SJCRH30 (cell line): ENCODE results near the gene FKBP9. TPM values are rescaled to one million over a fixed set of nuclear protein-coding genes. Genes with fewer than 3 reads are reported as not detected.

ENCODE experiments used
- DNase-seq, 2 experiments: peaks; one replicate each; pipeline ENCODE4 v3.0.0-alpha.2; 2015 to 2020
- H3K27ac ChIP-seq: fragments of 250-450 bp; sonication (Bioruptor Pico); 2 replicates; pipeline ENCODE4 v1.5.1; 2020; ENCODE audit warnings: mild to moderate bottlenecking, moderate library complexity
- H3K27me3 ChIP-seq: fragments of 250-450 bp; sonication (Bioruptor Pico); 2 replicates; pipeline ENCODE4 v1.5.1; 2020; ENCODE audit warnings: mild to moderate bottlenecking, moderate library complexity
- H3K36me3 ChIP-seq: fragments of 250-450 bp; sonication (Bioruptor Pico); 2 replicates; pipeline ENCODE4 v1.5.1; 2020; ENCODE audit warnings: mild to moderate bottlenecking, moderate library complexity
- H3K4me1 ChIP-seq: fragments of 250-450 bp; sonication (Bioruptor Pico); 2 replicates; pipeline ENCODE4 v1.5.1; 2020; ENCODE audit warnings: mild to moderate bottlenecking, moderate library complexity
- H3K4me3 ChIP-seq: fragments of 250-450 bp; sonication (Bioruptor Pico); 2 replicates; pipeline ENCODE4 v1.5.1; 2020; ENCODE audit warnings: mild to moderate bottlenecking, moderate library complexity
- H3K9me3 ChIP-seq: fragments of 250-450 bp; sonication (Bioruptor Pico); replicated peaks from 2 replicates; pipeline ENCODE4 v1.5.1; 2020; ENCODE audit warnings: mild to moderate bottlenecking, moderate library complexity
- total RNA-seq: library from RNA; depleted of rRNA; stranded (reverse); fragments of >200 nt; shearing (Covaris generic); gene quantifications from 2 replicates; pipeline ENCODE4 v1.2.3, GENCODE V29; 2014

The FKBP9 gene
- total RNA-seq, 1 experiment from 2014 or later: 73.5 TPM

GRCh38 chr7:33024189-33024757 lies 67.0 kb downstream of the FKBP9 start:
- Histone ChIP-seq H3K27me3 (no peaks in the 10 kb centered on the region), H3K9me3 (no peaks in the 10 kb centered on the region), H3K27ac (no peak overlapping the region), H3K4me1 (no peaks in the 10 kb centered on the region), H3K4me3 (no peak overlapping the region), H3K36me3 (peaks cover 35% of the 10 kb centered on the region)
- no peak for DNase-seq

GRCh38 chr7:33035776-33036175 lies 78.5 kb downstream of the FKBP9 start:
- DNase-seq: no peak

GRCh38 chr7:33038639-33039038 lies 81.4 kb downstream of the FKBP9 start:
- Histone ChIP-seq H3K36me3 (peaks cover 4% of the 10 kb centered on the region; the same call in 1 of the 2 replicates), H3K4me3 (no peak overlapping the region), H3K27me3 (no peaks in the 10 kb centered on the region), H3K9me3 (no peaks in the 10 kb centered on the region), H3K4me1 (no peaks in the 10 kb centered on the region; the same call in 1 of the 2 replicates), H3K27ac (no peak overlapping the region)
- DNase-seq: no peak

More at GRCh38 chr7:33035776-33036175, 78.5 kb downstream of the FKBP9 start:
- no peak overlapping the region for H3K27ac ChIP-seq
- H3K9me3 ChIP-seq: no peaks in the 10 kb centered on the region
- H3K27me3 ChIP-seq: no peaks in the 10 kb centered on the region
- H3K36me3 ChIP-seq: peaks cover 4% of the 10 kb centered on the region
- H3K4me1 ChIP-seq: no peaks in the 10 kb centered on the region; the same call in 1 of the 2 replicates
- no peak overlapping the region for H3K4me3 ChIP-seq

GRCh38 chr7:33039257-33039902 lies 82.1 kb downstream of the FKBP9 start:
- no peak for DNase-seq

GRCh38 chr7:33039903-33040292 lies 82.7 kb downstream of the FKBP9 start:
- no peaks in the 10 kb centered on the region for H3K9me3 ChIP-seq
- no peak overlapping the region for H3K4me3 ChIP-seq
- H3K36me3 ChIP-seq: peaks cover 4% of the 10 kb centered on the region; the same call in 1 of the 2 replicates
- no peaks in the 10 kb centered on the region for H3K27me3 ChIP-seq
- no peaks in the 10 kb centered on the region; the same call in 1 of the 2 replicates for H3K4me1 ChIP-seq
- no peak for DNase-seq
- H3K27ac ChIP-seq: no peak overlapping the region

More at GRCh38 chr7:33039257-33039902, 82.1 kb downstream of the FKBP9 start:
- H3K27me3 ChIP-seq: no peaks in the 10 kb centered on the region
- no peak overlapping the region for H3K27ac ChIP-seq
- H3K36me3 ChIP-seq: peaks cover 4% of the 10 kb centered on the region; the same call in 1 of the 2 replicates
- no peaks in the 10 kb centered on the region; the same call in 1 of the 2 replicates for H3K4me1 ChIP-seq
- H3K9me3 ChIP-seq: no peaks in the 10 kb centered on the region
- H3K4me3 ChIP-seq: no peak overlapping the region

- no peaks in the 10 kb centered on the region for H3K4me1 ChIP-seq
- H3K27me3 ChIP-seq: no peaks in the 10 kb centered on the region
- H3K4me3 ChIP-seq: no peak overlapping the region
- H3K27ac ChIP-seq: no peak overlapping the region
- no peaks in the 10 kb centered on the region; the same call in 1 of the 2 replicates for H3K36me3 ChIP-seq
- no peak for DNase-seq
- H3K9me3 ChIP-seq: no peaks in the 10 kb centered on the region
These were observed 83.7 kb downstream of the FKBP9 start for GRCh38 chr7:33040803-33041516.

- no peak for DNase-seq
- Histone ChIP-seq H3K4me1 (no peaks in the 10 kb centered on the region), H3K9me3 (no peaks in the 10 kb centered on the region), H3K27ac (no peak overlapping the region), H3K4me3 (no peak overlapping the region), H3K36me3 (no peaks in the 10 kb centered on the region; the same call in 1 of the 2 replicates), H3K27me3 (no peaks in the 10 kb centered on the region)
These were observed 84.6 kb downstream of the FKBP9 start for GRCh38 chr7:33041631-33042428.

- H3K9me3 ChIP-seq: no peaks in the 10 kb centered on the region
- H3K27me3 ChIP-seq: no peaks in the 10 kb centered on the region
- H3K4me3 ChIP-seq: no peak overlapping the region
- no peak overlapping the region for H3K27ac ChIP-seq
- no peaks in the 10 kb centered on the region for H3K4me1 ChIP-seq
- H3K36me3 ChIP-seq: no peaks in the 10 kb centered on the region; the same call in 1 of the 2 replicates
- no peak for DNase-seq
These were observed 86.5 kb downstream of the FKBP9 start for GRCh38 chr7:33043501-33044400.

- Histone ChIP-seq H3K36me3 (no peaks in the 10 kb centered on the region), H3K27ac (no peak overlapping the region)
These were observed 87.1 kb downstream of the FKBP9 start for GRCh38 chr7:33044401-33044718.

GRCh38 chr7:33044986-33045385 lies 87.7 kb downstream of the FKBP9 start:
- Histone ChIP-seq H3K4me1 (no peaks in the 10 kb centered on the region), H3K4me3 (no peak overlapping the region), H3K9me3 (no peaks in the 10 kb centered on the region), H3K36me3 (no peaks in the 10 kb centered on the region), H3K27ac (no peak overlapping the region), H3K27me3 (no peaks in the 10 kb centered on the region)
- DNase-seq: no peak

More at GRCh38 chr7:33044401-33044718, 87.1 kb downstream of the FKBP9 start:
- H3K4me3 ChIP-seq: no peak overlapping the region
- H3K4me1 ChIP-seq: no peaks in the 10 kb centered on the region
- DNase-seq: no peak
- H3K9me3 ChIP-seq: no peaks in the 10 kb centered on the region
- H3K27me3 ChIP-seq: no peaks in the 10 kb centered on the region

- Histone ChIP-seq H3K36me3 (no peaks in the 10 kb centered on the region), H3K4me1 (no peaks in the 10 kb centered on the region), H3K4me3 (no peak overlapping the region), H3K9me3 (no peaks in the 10 kb centered on the region), H3K27ac (no peak overlapping the region), H3K27me3 (no peaks in the 10 kb centered on the region)
- DNase-seq: no peak
These were observed 91.0 kb downstream of the FKBP9 start for GRCh38 chr7:33048257-33048656.

GRCh38 chr7:33048704-33049103 lies 91.5 kb downstream of the FKBP9 start:
- no peak for DNase-seq
- Histone ChIP-seq H3K36me3 (no peaks in the 10 kb centered on the region), H3K27me3 (no peaks in the 10 kb centered on the region), H3K4me3 (no peak overlapping the region), H3K9me3 (no peaks in the 10 kb centered on the region), H3K4me1 (no peaks in the 10 kb centered on the region), H3K27ac (no peak overlapping the region)

- no peak overlapping the region for H3K27ac ChIP-seq
- peak in 1 of 2 experiments; percentile 67 for DNase-seq
These were observed 93.5 kb downstream of the FKBP9 start for GRCh38 chr7:33050535-33051318.

More at GRCh38 chr7:33050535-33051318, 93.5 kb downstream of the FKBP9 start:
- Histone ChIP-seq H3K4me3 (no peak overlapping the region), H3K9me3 (no peaks in the 10 kb centered on the region), H3K27me3 (no peaks in the 10 kb centered on the region), H3K4me1 (no peaks in the 10 kb centered on the region), H3K36me3 (no peaks in the 10 kb centered on the region)
